CD4-positive, alpha-beta T cell treated with Interferon gamma for 1 hour (primary cell): ENCODE results near the gene WBP2.

Experiments
- DNase-seq: peaks from one replicate; pipeline ENCODE4 v3.0.0-alpha.2; 2020

WBP2 gene

DNA sequence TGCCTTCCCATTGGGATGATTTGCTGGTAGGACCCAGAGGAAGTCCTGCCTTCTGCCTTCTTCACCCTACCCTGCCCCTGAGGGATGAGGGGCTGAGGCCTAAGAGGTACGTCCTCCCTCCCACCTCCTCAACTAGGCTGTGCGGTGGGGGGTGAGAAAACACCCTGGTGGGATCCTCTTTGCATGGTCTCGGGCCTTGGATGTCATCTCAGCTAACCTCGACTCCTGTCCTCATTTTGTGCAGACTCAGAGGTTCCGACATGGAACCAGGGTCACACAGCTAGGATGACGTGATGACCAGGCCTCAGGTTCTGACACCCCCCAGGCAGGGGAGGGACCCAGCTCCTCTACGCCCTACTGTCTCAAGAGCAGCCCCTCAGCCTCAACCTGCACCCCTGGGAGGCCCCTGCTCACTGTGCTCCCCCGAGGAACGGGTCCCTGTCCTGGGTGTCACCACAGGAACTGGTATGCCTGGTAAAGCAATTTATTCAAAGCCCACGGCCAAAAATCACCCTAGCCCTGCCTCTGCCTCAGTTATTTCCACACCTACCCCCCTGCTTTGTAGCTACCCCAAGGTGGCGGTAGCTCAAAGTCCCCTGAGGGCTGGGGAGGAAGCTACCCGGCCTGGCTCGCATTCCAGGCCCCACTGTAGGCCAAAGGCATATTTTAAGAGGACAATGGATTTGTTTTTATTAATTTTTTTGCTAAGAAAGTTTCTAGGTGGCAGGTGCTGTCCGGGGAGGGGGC, 28.4 kb downstream of the WBP2 start:
- no peak for DNase-seq

DNA sequence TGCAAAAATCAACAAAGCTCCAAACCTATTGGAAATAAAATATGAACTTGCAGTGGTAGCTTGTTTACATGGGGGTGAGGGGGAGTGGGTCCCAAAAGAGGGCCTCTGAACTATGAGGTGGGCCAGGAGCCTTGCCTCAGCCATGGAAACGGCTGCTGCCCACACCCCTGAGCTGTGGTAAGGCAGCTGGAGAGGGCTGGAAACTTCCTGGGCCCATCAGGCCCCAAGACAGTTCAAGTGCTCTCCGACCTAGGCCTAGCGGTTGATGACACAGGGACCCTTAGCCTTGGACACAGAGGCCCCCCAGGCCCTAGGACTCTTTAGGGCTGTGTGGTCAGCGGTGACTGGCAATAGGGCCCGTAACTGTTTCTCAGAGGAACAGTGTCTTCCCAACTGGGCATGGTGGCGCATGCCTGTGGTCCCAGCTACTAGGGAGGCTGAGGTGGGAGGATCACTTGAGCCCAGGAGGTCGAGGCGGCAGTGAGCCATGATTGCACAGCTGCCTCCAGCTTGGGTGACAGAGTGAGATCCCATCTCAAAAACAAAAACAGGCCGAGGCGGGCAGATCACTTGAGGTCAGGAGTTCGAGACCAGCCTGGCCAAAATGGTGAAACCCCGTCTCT, 29.3 kb downstream of the WBP2 start:
- no peak for DNase-seq

DNA sequence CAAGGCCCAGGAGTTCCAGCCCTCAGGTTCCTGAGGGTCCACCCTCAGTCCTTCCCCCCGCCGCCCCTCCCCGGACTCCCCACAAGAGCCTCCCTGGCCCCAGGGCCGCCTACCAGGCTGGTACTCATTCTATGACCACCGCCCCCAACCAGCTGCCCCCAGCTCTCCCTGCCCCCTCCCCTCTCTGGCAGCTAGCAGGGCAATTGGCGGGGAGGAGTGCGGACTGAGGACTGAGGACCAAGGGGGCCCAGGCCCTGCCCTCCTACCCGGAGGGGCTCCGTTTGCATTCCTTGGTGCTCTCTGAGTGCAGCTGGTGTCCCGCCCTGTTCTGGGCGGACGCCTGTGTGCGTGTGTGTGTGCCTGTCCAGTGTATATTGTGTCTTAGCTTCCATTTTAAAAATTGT, 30.0 kb downstream of the WBP2 start:
- DNase-seq: no peak

DNA sequence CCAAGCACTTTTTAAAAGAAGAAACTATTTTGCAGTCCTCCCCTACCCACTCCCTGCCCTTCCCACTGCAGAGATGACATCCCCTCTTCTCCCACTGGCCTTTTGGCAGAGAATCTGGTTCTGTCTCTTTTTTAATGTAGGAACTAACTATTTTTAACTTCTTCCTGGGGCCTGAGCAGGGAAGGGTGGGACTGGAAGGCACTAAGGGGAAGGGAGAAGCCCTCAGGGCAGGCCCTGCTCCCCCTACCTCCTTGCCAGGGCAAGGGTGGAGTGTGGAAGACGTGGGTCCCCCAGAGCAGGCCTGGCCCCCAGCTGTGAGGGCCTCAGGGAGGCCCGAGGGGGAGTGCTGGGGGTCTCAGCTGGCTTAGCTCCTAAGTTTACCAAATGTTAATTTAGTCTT, 30.5 kb downstream of the WBP2 start:
- DNase-seq: no peak

DNA sequence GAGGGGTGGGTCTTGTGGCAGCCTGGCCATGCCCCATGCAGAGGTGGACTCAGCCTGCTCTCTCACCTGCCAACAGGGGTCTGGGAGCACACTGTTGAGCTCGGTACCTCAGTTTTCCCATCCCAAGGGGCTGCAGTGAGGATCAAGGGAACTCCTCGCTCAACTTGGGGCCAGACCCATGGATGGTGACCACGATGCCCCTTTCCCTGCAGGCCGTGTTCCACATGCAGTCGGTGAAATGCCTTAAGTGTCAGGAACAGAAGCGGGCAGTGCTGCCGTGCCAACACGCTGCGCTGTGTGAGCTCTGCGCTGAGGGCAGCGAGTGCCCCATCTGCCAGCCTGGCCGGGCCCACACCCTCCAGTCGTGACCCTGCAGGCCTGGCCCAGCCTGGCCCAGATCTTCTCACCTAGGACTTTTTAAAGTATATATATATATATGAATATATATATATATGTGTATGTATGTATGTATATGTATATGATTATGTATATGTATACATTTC, 31.0 kb downstream of the WBP2 start:
- no peak for DNase-seq

DNA sequence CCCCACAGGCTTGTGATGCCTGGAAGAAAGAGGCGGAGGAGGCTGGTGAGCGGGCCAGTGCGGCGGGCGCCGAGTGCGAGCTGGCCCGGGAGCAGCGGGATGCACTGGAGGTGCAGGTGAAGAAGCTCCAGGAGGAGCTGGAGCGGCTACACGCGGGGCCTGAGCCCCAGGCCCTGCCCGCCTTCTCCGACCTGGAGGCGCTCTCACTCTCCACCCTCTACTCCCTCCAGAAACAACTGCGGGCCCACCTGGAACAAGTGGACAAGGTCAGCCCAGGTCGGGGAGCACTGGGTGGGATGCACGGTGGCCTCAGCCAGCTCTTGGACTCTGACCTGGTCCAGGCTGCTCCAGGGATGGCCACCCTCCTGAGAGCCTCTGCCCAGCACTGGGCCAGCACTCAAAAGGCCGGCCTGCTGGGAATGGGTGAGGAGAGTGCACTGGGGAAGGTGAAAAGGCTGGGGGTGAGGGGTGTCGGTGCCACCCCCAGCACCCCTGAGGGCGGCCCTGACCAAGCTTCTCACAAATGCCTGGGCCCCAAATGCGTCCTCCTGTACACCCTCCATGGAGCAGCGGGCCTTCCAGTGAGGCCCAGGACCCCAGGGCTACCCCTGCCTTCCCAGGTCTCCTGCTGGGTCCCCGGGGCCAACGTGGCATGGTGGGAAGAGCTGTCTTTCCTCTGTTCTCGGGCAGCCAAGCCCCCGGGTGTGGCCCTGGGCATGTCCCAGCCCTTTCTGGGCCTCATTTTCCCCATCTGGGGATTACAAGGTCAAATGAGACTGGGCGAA, 31.7 kb downstream of the WBP2 start:
- no peak for DNase-seq

DNA sequence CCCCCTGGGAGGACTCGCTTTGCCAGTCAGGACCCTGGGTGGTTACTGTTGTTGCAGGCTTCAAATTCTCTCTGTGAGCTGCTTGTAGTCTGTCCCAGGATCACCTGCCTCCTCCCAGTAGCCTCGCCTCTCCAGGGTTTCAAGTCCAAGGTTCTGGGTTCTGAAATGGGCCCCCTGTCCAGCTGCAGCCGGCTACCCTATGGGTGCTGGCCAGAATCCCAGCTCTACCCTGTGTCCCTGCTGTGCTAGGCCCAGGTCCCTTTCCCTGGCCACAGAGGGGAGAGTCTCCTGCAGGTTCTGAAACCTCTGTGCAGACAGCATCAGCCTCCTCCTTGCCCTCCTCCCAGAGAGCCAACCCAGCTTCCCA, 32.4 kb downstream of the WBP2 start:
- no peak for DNase-seq

DNA sequence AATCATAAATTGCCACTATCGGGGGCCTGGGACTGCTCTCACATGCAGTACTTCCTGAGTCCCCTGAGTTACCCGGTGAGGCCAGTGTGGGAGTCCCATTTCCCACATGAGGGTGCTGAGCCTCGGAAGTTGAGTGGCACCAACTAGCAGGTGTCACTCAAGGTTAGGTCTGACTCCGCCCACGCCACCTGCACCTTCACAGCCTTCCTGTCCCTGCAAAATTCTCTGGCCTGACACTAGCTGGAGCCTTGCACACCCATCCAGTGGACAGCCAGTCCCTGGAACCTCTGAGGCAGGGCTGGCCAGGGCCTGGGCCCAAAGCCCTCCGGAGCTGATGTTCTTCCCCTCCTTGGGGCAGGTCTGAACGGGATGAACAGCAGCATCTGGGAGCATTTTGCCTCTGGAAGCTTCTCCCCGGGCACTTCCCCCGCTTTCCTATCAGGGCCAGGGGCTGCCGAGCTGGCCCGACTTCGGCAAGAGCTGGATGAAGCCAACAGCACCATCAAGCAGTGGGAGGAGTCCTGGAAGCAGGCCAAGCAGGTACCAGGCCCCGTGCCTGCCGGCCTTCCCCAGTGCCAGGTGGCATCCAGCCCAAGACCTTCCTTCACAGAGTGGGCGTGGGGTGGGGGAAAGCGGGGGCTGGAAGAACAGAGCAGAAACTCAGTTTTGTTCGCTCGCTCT, 32.9 kb downstream of the WBP2 start:
- DNase-seq: peak; percentile 13

DNA sequence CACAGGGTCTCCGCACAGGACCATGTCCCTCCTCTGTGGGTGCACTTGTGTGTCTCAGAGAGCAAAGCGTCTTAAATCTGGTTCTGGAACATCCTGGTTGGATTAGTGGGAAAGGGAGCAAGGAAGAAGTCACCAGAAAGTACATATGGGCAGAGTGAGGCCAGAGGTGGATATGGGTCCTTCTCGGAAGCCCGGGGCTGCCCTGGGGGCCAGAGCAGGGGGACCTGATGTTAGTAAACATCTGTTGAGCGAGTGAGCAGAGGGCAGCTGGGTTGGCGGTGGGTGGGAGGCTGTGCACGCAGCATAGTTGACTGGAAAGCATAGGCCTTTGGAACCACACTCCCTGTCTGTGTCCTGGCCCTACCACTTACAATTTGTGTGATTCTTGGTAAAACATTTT, 33.6 kb downstream of the WBP2 start:
- DNase-seq: no peak

DNA sequence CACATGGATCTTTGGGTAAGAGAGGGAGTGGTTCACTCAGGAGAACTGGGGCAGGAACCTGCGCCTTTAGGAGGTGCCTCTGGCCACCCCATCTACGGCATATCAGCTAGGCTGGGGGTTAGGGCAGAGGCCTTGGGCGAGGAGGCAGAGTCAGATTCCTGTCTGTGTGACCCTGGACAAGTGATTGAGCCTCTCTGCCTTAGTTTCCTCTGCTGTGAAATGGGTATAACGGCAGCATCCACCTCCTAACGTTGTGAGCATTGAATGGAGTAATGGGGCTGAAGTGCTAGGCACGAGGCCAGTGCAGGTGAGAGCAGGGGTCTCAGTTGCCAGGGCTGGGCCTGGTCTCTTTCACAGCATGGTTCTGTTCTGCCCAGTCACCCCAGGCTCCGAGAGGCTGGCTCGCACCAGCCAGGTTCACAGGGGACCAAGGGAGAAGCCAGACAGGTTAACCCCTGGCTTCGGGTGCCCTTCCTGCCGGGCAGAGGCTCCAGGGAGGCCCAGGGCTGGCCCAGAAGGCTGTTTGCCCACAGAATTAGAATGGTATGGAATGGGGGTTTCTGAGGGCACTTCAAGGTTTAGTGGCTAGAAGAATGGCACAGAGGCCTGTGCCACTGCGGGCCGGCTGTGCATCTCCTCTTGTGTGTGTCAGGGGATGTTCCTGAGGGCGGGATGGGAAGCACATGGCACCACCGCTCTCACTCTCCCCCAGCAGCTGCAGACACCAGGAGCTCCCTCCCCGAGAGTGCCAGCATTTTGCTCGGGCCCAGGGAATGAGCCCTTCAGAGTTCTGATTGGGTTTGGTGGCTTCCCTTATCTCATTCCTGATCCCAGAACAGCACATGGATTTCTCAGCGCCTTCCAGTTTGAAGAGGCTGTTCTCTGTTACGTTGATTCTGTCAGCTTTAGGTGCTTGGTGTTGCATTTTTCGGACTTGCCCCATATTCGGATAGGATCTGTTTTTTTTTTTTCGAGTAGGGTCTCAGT, 34.7 kb downstream of the WBP2 start:
- DNase-seq: no peak

DNA sequence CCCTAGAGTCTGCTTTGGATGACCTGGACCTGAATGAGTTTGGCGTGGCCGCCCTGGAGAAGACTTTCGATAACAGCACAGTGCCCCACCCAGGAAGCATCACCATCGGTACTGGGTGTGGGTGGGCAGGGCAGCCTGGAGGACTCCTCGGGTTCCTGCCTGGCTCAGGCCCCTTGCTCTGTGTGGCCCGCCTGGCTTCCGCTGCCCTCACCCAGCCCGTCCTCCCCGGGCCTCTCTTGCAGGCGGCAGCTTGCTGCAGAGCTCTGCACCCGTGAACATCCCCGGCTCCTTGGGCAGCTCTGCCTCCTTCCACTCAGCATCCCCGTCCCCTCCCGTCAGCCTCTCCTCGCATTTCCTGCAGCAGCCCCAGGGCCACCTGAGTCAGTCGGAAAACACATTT, 35.5 kb downstream of the WBP2 start:
- DNase-seq: no peak

DNA sequence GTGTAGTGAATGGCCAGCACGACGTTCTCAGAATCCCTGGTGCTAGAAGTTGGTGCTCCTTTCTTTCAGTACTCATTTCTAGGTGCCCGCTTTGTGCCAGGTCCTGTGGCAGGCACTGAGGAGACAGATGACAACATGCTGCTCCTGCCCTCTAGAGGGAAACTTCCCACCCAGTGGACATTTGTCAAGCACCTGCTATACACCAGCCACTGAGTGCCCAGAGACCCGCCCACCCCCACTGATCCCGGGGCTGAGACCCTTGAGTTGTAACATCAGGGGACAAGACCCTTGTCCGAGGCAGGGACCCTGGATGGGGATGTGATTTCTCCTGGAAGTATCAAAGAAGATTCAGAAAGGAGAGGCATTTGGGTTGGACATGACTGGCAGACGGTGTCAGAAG, 36.0 kb downstream of the WBP2 start:
- DNase-seq: no peak

DNA sequence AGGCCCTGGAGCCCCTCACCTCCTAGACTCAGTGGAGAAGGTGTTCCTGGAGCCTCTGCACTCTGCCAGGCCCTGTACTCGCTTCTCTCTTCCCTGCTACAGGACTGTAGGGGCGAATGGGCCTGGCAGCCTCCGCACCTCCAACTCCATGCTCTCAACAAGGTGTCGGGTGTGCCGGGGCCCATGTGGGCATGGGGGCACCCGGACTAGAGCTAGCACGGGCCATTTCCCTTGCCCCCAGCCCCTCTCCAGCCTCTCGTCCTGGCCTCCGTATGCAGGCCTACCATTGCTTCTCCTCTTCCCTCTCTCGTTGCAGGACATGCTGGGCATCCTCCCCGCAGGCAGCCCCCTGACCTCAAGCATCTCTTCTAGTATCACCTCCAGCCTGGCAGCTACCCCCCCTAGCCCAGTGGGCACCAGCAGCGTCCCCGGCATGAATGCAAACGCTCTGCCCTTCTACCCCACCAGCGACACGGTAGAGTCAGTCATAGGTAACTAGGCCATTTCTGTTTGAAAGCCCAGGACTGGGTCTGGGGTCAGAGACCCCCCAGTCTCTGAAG, 36.7 kb downstream of the WBP2 start:
- DNase-seq: no peak

DNA sequence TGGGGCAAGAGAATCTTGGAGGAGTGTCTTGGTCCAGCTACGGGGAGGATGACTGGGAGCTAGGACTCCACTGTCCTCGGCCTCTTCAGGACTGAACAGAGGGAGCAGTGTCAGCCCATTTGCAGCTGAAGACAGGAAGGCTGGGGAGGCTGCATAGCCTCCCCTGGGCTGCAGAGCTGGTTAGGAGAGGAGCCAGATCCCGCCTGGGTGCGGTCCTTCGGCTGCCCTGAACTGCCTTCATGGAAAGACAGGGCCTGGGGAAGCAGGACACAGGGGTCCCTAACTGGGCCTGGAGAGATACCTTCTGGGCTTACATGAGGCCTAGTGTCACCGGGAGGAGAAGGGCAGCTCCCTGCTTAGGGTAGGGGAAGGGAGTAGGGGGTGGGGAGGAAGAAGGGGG, 37.6 kb downstream of the WBP2 start:
- DNase-seq: no peak

DNA sequence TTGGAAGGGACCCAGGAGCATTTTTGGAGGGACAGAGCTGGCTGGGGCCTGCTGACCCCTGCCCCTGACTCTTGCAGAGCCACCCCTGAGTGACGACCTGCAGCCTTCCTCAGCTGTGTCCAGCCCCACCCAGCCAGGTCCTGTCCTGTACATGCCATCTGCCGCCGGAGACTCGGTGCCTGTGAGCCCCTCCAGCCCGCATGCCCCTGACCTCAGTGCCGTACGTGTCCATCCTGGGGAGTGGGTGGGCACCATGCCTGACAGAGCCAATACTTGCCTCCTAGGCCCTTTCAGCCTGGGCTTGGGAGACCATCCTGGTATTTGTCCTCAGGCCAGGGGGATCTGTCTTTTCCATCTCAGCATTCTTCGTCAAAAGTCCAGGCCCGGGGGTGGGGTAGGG, 38.4 kb downstream of the WBP2 start:
- no peak for DNase-seq

DNA sequence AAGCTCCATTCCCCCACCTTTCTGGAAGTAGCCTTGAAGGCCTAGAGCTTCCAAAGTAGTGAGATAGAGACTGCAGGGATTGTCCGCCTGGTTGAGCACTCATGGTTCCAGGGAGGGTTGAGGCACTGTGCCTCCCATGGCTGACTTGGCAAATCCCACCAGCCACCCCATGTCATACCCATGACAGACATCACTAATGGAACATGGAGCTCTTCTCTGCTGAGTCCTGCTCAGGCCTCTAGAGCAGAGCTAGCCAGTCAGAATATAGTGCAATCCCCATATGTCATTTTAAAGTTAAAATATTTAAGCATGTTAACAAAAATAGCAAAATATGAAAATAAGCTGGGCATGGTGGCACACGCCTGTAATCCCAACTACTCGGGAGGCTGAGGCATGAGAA, 39.7 kb downstream of the WBP2 start:
- no peak for DNase-seq

DNA sequence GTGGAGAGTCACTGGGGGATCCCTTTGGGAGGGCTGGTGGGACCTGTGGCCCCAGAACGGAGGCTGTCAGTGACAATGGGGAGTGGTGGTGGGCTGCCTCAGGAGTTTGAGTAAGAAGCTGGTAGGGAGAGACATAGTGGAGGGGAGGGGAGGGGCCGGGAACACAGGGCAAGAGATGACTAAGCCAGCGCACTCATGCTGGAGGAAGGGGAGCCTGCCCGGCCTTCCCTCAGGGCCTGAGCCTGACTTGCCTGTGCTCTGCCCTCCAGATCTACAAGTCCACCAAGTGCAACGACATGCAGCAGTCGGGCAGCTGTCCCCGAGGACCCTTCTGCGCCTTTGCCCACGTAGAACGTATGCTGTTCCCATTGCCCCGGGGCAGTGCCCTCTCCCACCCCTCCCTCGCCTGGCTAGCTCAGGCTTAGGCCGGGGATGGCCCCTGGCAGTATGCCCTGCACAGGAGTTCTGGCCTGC, 40.2 kb downstream of the WBP2 start:
- DNase-seq: no peak

DNA sequence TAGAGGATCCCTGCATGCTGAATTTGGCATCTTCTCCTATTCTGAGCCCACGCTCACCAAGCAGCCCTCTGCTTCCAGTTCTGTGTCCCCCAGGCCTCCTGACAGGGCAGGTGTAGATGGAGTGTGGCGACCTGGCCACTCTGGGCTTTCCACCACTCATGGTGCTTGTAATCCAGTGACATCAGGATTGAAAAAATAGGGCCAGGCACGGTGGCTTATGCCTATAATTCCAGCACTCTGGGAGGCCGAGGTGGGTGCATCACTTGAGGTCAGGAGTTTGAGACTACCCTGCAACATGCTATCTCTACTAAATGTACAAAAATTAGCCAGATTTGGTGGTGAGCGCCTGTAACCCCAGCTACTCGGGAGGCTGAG, 41.1 kb downstream of the WBP2 start:
- no peak for DNase-seq

DNA sequence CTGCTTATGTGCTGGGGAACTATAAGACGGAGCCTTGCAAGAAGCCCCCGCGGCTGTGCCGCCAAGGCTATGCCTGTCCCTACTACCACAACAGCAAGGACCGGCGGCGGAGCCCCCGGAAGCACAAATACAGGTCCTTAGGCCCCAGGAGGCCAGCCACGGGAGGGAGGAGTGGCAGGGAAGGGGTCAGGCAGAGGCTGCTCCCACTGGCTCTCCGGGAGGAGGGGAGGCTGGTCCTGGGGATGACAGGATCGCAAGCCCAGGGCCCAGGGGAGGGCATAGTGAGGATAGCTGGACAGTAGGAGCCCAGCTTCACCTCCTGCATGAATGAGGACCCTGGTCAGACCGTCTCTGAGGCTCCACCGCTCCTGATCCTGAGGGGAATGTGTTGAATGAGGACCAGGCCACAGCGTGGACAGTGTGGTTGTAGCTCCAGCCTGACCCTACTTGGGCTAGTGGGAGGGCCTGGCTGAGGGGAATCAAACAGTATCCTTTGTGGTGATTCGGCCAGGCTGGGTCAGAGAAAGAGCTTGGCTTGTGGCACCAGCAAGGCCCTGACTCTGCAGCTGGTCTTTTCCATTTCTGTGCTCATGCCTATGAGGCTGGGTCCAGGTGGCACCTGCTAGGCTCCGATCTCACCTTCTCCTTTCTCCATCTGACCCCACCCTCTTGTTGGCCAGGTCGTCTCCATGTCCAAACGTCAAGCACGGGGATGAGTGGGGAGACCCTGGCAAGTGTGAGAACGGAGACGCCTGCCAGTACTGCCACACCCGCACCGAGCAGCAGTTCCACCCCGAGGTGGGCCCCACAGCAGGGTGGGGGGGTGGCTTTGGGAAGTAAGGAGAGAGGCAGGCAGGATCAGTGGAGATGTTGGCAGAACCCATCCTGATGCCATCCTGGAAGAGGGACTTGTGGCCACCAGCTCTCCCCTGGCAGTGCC, 41.8 kb downstream of the WBP2 start:
- DNase-seq: no peak
